Psoas muscle (tissue), 8 donors: ENCODE results near the gene OLFML2A. TPM values are rescaled to one million over a fixed set of nuclear protein-coding genes. Genes with fewer than 3 reads are reported as not detected.
A peak's percentile ranks its signal among the peaks of the same experiment; 100 is the strongest.

Experiments used
- ATAC-seq, 4 donors: fragments of 200-7000 bp; cut with Tn5 transposase; one replicate each; pipeline ENCODE4 v1.9.1; 2020; ENCODE audit warnings: moderate library complexity in 3 of 4, mild to moderate bottlenecking in 2 of 4
- DNase-seq, 2 donors: peaks; one replicate each; pipeline ENCODE4 v3.0.0-alpha.2; 2020
- H3K27ac ChIP-seq: fragments of 200-600 bp; one replicate; pipeline ENCODE4 v1.8.0; 2022
- H3K27me3 ChIP-seq, 3 donors: fragments of 200-600 bp in 1 of 3; one replicate each; pipeline versions ENCODE4 v1.6.1 to v1.8.0; 2013 to 2022; ENCODE audit warnings: low read length in 2 of 3, mild to moderate bottlenecking in 2 of 3, moderate library complexity in 1 of 3; ENCODE audit not compliant: insufficient read depth in 3 of 3
- H3K36me3 ChIP-seq, 2 donors: fragments of 200-600 bp in 1 of 2; one replicate each; pipeline versions ENCODE4 v1.6.1 to v1.8.0; 2013 to 2022; ENCODE audit warnings: low read depth in 1 of 2, mild to moderate bottlenecking in 1 of 2, moderate library complexity in 1 of 2; ENCODE audit not compliant: insufficient read depth in 1 of 2
- H3K4me1 ChIP-seq: fragments of 200-600 bp; one replicate; pipeline ENCODE4 v1.8.0; 2022
- H3K4me3 ChIP-seq: fragments of 200-600 bp; one replicate; pipeline ENCODE4 v1.8.0; 2022; ENCODE audit warnings: mild to moderate bottlenecking
- H3K9me3 ChIP-seq: fragments of 200-600 bp; one replicate; pipeline ENCODE4 v1.8.0; 2022
- WGBS, 3 donors: extraction: QIAGEN DNeasy Blood & Tissue Kit; methylation state at CpG; one replicate each; pipeline versions ENCODE4 v1.1.6 to v1.1.7; 2013; 5-methylcytosine and 5-hydroxymethylcytosine counted together
- intact Hi-C, 2 donors: fragments of 100-400 bp; cut with DNase I; formaldehyde crosslinking; loops; one replicate each; pipeline versions ENCODE4 v1.11.0 to v1.14.2; 2022
- polyA plus RNA-seq, 3 donors: library from polyadenylated mRNA; stranded (reverse); fragments of 200-250 nt; gene quantifications; one replicate each; pipeline ENCODE4 v1.2.3, GENCODE V29; 2013
- total RNA-seq, 4 donors: library from RNA; stranded (reverse); fragmentation: NEBNext Ultra II Directional in 2 of 4; extraction: Animal tissue kit (Norgen Biotek cat#: 25700) in 2 of 4; gene quantifications; one replicate each; pipeline versions ENCODE4 v1.2.1 to v1.2.4, GENCODE V29; 2021 to 2023
- TF ChIP-seq, protein P1 (sequence below): fragments of 200-600 bp; IDR thresholded peaks from one replicate; pipeline ENCODE4 v1.8.0; 2022; ENCODE audit warnings: antibody characterized with exemption
- donor health status: healthy with polysubstance abuse.
- donor health status: DM: no; HTN: no; CAD: no; lungs with moderate emphysema.
- donor health status: Bipolar disorder and iron deficiency.
- donor health status: healthy.
- donor health status: DM: yes; HTN: yes; CAD: no.
- donor health status: DM: no; HTN: no; CAD: no.
- donor health status: DM: no; HTN: no; CAD: no.
- donor health status: DM: yes; HTN: yes; CAD: no.

The OLFML2A gene
- total and polyA plus RNA-seq, 7 donors, result 3.0 to 30.3 (median 7.1) TPM

GRCh38 chr9:124852829-124853531, 76.0 kb downstream of the OLFML2A start, which contains the start of gene WDR38:
TSS of gene WDR38 (plus strand) at chr9:124853460. CDS start at chr9:124853532, 72 bp downstream.
- H3K4me1 ChIP-seq, result peaks cover 14% of the 10 kb centered on the region
- peak within 1 kb of the TSS; percentile 73 for H3K27ac ChIP-seq
- peak within 1 kb of the TSS; percentile 64 for H3K4me3 ChIP-seq
- intact Hi-C loops, result loop anchor here (1.0 kb wide), 2 partner anchors 79 to 81 kb away; no protein-coding TSS in a partner anchor
- no peaks in the 10 kb centered on the region for H3K9me3 ChIP-seq
- ATAC-seq (peak; percentile 89 to 92 (median 91)), DNase-seq (peak; percentile 83 to 92)
- H3K27me3 ChIP-seq, result no peaks in the 10 kb centered on the region
- peaks cover 0 to 17% of the 10 kb centered on the region in 2 donors for H3K36me3 ChIP-seq
- 0 to 1% (median 1%) methylated on average over 31 to 51 of the region's 51 CpGs for WGBS, 3 donors
- TF ChIP-seq, protein P1, sequence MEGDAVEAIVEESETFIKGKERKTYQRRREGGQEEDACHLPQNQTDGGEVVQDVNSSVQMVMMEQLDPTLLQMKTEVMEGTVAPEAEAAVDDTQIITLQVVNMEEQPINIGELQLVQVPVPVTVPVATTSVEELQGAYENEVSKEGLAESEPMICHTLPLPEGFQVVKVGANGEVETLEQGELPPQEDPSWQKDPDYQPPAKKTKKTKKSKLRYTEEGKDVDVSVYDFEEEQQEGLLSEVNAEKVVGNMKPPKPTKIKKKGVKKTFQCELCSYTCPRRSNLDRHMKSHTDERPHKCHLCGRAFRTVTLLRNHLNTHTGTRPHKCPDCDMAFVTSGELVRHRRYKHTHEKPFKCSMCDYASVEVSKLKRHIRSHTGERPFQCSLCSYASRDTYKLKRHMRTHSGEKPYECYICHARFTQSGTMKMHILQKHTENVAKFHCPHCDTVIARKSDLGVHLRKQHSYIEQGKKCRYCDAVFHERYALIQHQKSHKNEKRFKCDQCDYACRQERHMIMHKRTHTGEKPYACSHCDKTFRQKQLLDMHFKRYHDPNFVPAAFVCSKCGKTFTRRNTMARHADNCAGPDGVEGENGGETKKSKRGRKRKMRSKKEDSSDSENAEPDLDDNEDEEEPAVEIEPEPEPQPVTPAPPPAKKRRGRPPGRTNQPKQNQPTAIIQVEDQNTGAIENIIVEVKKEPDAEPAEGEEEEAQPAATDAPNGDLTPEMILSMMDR, result peak; percentile 99

DNA sequence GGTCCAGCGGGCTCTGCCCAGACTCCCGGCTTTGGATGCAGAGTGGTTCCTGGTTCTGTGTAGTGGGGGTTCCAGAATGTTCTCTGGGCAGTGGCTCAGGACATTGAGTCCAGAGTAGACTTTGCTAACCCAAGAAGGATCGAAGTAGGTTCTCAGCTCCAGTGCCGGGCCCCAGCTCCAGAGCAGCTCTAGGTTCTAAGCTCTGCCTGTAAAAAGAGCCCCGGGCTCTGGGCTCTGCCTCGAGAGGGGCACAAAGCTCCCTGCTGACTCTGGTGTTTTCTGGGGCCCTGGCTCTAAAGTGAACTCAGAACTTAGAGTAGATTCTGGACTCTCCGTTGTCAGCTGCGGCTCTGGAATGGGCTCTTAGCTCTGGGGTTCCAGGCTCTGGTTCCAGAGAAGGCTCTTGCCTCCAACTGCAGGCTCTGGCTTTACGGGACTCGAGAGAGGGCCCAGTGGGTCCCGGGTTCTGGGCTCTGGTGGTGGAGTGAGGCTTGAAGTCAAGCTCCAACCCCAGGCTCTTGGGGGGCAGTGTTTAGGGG, 76.7 kb downstream of the OLFML2A start:
- TF ChIP-seq, protein P1, result no peak
- Histone ChIP-seq H3K27ac (peak overlapping the region; percentile 9), H3K36me3 (peaks cover 0 to 24% of the 10 kb centered on the region in 2 donors), H3K9me3 (no peaks in the 10 kb centered on the region), H3K4me1 (peaks cover 15% of the 10 kb centered on the region), H3K27me3 (no peaks in the 10 kb centered on the region), H3K4me3 (peak overlapping the region; percentile 64)
- 60 to 69% (median 66%) methylated on average over 11 of the region's 11 CpGs for WGBS, 3 donors
- intact Hi-C loops, result loop anchor here in 1 of 2 donors (1.0 kb wide), 1 partner anchor 79 kb away; no protein-coding TSS in a partner anchor
- DNase-seq (no peak), ATAC-seq (no peak)

- no peaks in the 10 kb centered on the region for H3K9me3 ChIP-seq
- 79 to 82% (median 81%) methylated on average over 8 of the region's 8 CpGs for WGBS, 3 donors
- no peak overlapping the region for H3K27ac ChIP-seq
- H3K4me3 ChIP-seq, result no peak overlapping the region
- H3K27me3 ChIP-seq, result no peaks in the 10 kb centered on the region
- TF ChIP-seq, protein P1, result no peak
- intact Hi-C loops, result no loop called here
- peaks cover 20% of the 10 kb centered on the region for H3K4me1 ChIP-seq
- DNase-seq (no peak), ATAC-seq (no peak)
- peaks cover 0 to 29% of the 10 kb centered on the region in 2 donors for H3K36me3 ChIP-seq
Measured at GRCh38 chr9:124854161-124854560, 77.2 kb downstream of the OLFML2A start.

DNA sequence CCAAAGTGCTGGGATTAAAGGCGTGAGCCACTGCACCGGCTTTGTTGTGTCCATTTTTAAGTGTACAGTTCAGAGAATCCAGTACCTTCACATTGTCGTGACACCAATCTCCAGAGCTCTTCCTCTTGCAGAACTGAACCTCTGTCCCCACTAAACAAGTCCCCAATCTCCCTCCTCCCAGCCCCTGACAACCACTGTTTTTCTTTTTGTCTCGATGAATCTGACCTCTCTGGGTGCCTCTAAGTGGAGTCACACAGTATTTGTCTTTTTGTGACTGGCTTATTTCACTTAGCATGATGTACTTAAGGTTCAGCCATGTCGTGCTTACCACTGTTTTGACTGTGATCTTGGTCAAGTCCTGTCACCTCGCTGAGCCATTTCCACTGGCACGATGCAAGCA, 77.9 kb downstream of the OLFML2A start:
- peaks cover 27% of the 10 kb centered on the region for H3K4me1 ChIP-seq
- intact Hi-C loops, result no loop called here
- H3K27ac ChIP-seq, result no peak overlapping the region
- no peaks in the 10 kb centered on the region for H3K9me3 ChIP-seq
- peaks cover 0 to 36% of the 10 kb centered on the region in 2 donors for H3K36me3 ChIP-seq
- no peak overlapping the region for H3K4me3 ChIP-seq
- DNase-seq (no peak), ATAC-seq (no peak)
- TF ChIP-seq, protein P1, result no peak
- H3K27me3 ChIP-seq, result no peaks in the 10 kb centered on the region
- WGBS, 3 donors, result 70 to 76% (median 74%) methylated on average over 7 of the region's 7 CpGs
